ENCODE results near the gene CPB2. TPM values are rescaled to one million over a fixed set of nuclear protein-coding genes. Genes with fewer than 3 reads are reported as not detected.

CPB2 gene
- total RNA-seq, 1 experiment from 2014 or later: 0.28 TPM

GRCh38 chr13:46101484-46102254, 3.2 kb downstream of the CPB2 start:
- no peak for DNase-seq (ENCODE audit: low read depth, low spot score)
- Histone ChIP-seq H3K36me3 (ENCODE audit: control insufficient read depth, insufficient read depth, low read length) (no peaks in the 10 kb centered on the region), H3K4me3 (ENCODE audit: low read depth in 2 of 2, low read length in 2 of 2) (no peak overlapping the region), H3K4me1 (ENCODE audit: control insufficient read depth, insufficient read depth, low read length) (no peaks in the 10 kb centered on the region), H3K27ac (ENCODE audit: low read length) (no peak overlapping the region), H3K9me3 (ENCODE audit: control insufficient read depth, insufficient read depth, low read depth, low read length) (no peaks in the 10 kb centered on the region), H3K27me3 (ENCODE audit: control insufficient read depth, insufficient read depth, low read length) (no peaks in the 10 kb centered on the region)
- intact Hi-C loops (cut with micrococcal nuclease; ENCODE audit: unreplicated experiment) (no loop called here), in situ Hi-C loops (cut with HindIII; ENCODE audit: low pct_unique_long_range_greater_than_20kb, low sequenced_read_pairs) (no loop called here)
- ChIA-PET CTCF (no interaction called here), POLR2A (interaction anchor here (0.6 kb wide), 1 partner anchor 141 kb away, joined by 4 read pairs; no protein-coding TSS in a partner anchor)
- no peak for ATAC-seq
- no TSS peak for BruUV-seq (replicated peaks)
- TF ChIP-seq CTCF (IDR thresholded peaks at IDR 0.05) (no peak), POLR2AphosphoS5 (IDR thresholded peaks at IDR 0.05; ENCODE audit: low read depth, low read length) (no peak), REST (IDR thresholded peaks at IDR 0.05; ENCODE audit: insufficient read depth in 1 of 2, low read depth in 2 of 2, low read length in 1 of 2) (no peak), TCF7L2 (IDR thresholded peaks at IDR 0.05; ENCODE audit: low read depth, low read length) (no peak), SIN3A (IDR thresholded peaks at IDR 0.05; ENCODE audit: borderline replicate concordance, insufficient read depth, low read depth, low read length) (no peak)

- ATAC-seq (no peak), DNase-seq (ENCODE audit: low read depth, low spot score) (no peak)
- no peak overlapping the region for H3K4me3 ChIP-seq (ENCODE audit: low read depth in 2 of 2, low read length in 2 of 2)
- H3K36me3 ChIP-seq (ENCODE audit: control insufficient read depth, insufficient read depth, low read length): no peaks in the 10 kb centered on the region
- ChIA-PET POLR2A (no interaction called here), CTCF (no interaction called here)
- no peaks in the 10 kb centered on the region for H3K27me3 ChIP-seq (ENCODE audit: control insufficient read depth, insufficient read depth, low read length)
- H3K4me1 ChIP-seq (ENCODE audit: control insufficient read depth, insufficient read depth, low read length): no peaks in the 10 kb centered on the region
- H3K9me3 ChIP-seq (ENCODE audit: control insufficient read depth, insufficient read depth, low read depth, low read length): no peaks in the 10 kb centered on the region
- intact Hi-C loops (cut with micrococcal nuclease; ENCODE audit: unreplicated experiment): no loop called here
- TF ChIP-seq REST (IDR thresholded peaks at IDR 0.05; ENCODE audit: insufficient read depth in 1 of 2, low read depth in 2 of 2, low read length in 1 of 2): no peak
- TF ChIP-seq TCF7L2 (IDR thresholded peaks at IDR 0.05; ENCODE audit: low read depth, low read length): no peak
- TF ChIP-seq POLR2AphosphoS5 (IDR thresholded peaks at IDR 0.05; ENCODE audit: low read depth, low read length): no peak
- no peak for TF ChIP-seq CTCF (IDR thresholded peaks at IDR 0.05)
- no peak for TF ChIP-seq SIN3A (IDR thresholded peaks at IDR 0.05; ENCODE audit: borderline replicate concordance, insufficient read depth, low read depth, low read length)
- no TSS peak for BruUV-seq (replicated peaks)
- in situ Hi-C loops (cut with HindIII; ENCODE audit: low pct_unique_long_range_greater_than_20kb, low sequenced_read_pairs): no loop called here
- no peak overlapping the region for H3K27ac ChIP-seq (ENCODE audit: low read length)
These were observed 3.8 kb downstream of the CPB2 start for GRCh38 chr13:46101002-46101401.
